GM19372 (cell line): Measurements from ENCODE around the gene OR2AG2.

ENCODE experiments used
- ATAC-seq: cut with Tn5 transposase; IDR thresholded peaks from one replicate; pipeline ENCODE4 v1.9.1; 2021; ENCODE audit warnings: mild to moderate bottlenecking, low read depth, moderate library complexity; ENCODE audit not compliant: unreplicated experiment

Gene OR2AG2

GRCh38 chr11:6745018-6745417, 26.8 kb downstream of the OR2AG2 start:
- ATAC-seq, result no peak

GRCh38 chr11:6742260-6742659, 29.5 kb downstream of the OR2AG2 start:
- no peak for ATAC-seq

GRCh38 chr11:6738590-6738989, 33.2 kb downstream of the OR2AG2 start:
- no peak for ATAC-seq

GRCh38 chr11:6737872-6738466, 33.8 kb downstream of the OR2AG2 start:
- peak; percentile 85 for ATAC-seq

GRCh38 chr11:6736495-6737121, 35.2 kb downstream of the OR2AG2 start:
- ATAC-seq, result no peak

GRCh38 chr11:6735306-6735705, 36.5 kb downstream of the OR2AG2 start:
- no peak for ATAC-seq

GRCh38 chr11:6734616-6735015, 37.2 kb downstream of the OR2AG2 start:
- ATAC-seq, result no peak

GRCh38 chr11:6733326-6734275, 38.2 kb downstream of the OR2AG2 start:
- ATAC-seq, result no peak

- ATAC-seq, result no peak
Observed at GRCh38 chr11:6727971-6728760, 43.6 kb downstream of the OR2AG2 start.

- ATAC-seq, result no peak
Observed at GRCh38 chr11:6725386-6725896, 46.3 kb downstream of the OR2AG2 start.

- ATAC-seq, result no peak
Observed at GRCh38 chr11:6724013-6724412, 47.8 kb downstream of the OR2AG2 start.

GRCh38 chr11:6721343-6721742, 50.4 kb downstream of the OR2AG2 start:
- no peak for ATAC-seq

- no peak for ATAC-seq
Observed at GRCh38 chr11:6719576-6719975, 52.2 kb downstream of the OR2AG2 start.

GRCh38 chr11:6717426-6717825, 54.4 kb downstream of the OR2AG2 start:
- ATAC-seq, result no peak
